CD4-positive, alpha-beta T cell (primary cell): ENCODE measurements around the gene SIRPB1. TPM values are rescaled to one million over a fixed set of nuclear protein-coding genes. Genes with fewer than 3 reads are reported as not detected.

Experiments used
- ATAC-seq: fragments of 200-7000 bp; cut with Tn5 transposase; one replicate; pipeline ENCODE4 v1.10.0; 2022; ENCODE audit warnings: mild to moderate bottlenecking; ENCODE audit not compliant: poor library complexity
- CTCF ChIA-PET: fragments of 350-600 bp; sonication (Branson Sonifier 250); formaldehyde crosslinking; loops from one replicate; lab custom pipeline; 2021; ENCODE audit warnings: antibody characterized with exemption, inconsistent platforms; lab: Charles Lee
- POLR2A ChIA-PET: fragments of 350-600 bp; sonication (Branson Sonifier 250); formaldehyde crosslinking; loops from one replicate; lab custom pipeline; 2021; ENCODE audit warnings: antibody characterized with exemption, inconsistent platforms; lab: Charles Lee
- DNase-seq, 14 experiments: peaks; one replicate each; pipeline ENCODE4 v3.0.0-alpha.2; 2013 to 2020; ENCODE audit warnings: mixed read lengths in 2 of 14
- H3K27ac ChIP-seq, 2 donors: one replicate each; pipeline versions ENCODE4 v1.5.1 to v1.7.0; 2013; ENCODE audit warnings: low read length in 2 of 2, low read depth in 1 of 2, mild to moderate bottlenecking in 1 of 2
- H3K27me3 ChIP-seq, 2 experiments: 1 replicate in 1 of 2; 2 replicates in 1 of 2; pipeline versions ENCODE4 v1.6.1 to v1.7.0; 2013; ENCODE audit warnings: low read length in 2 of 2, control low read depth in 1 of 2, mild to moderate bottlenecking in 1 of 2, moderate library complexity in 1 of 2; ENCODE audit not compliant: insufficient read depth in 2 of 2, control insufficient read depth in 1 of 2
- H3K36me3 ChIP-seq: one replicate; pipeline ENCODE4 v1.6.1; 2013; ENCODE audit warnings: low read length, control low read depth; ENCODE audit not compliant: insufficient read depth
- H3K4me1 ChIP-seq: one replicate; pipeline ENCODE4 v1.6.1; 2013; ENCODE audit warnings: low read length, control low read depth; ENCODE audit not compliant: insufficient read depth
- H3K4me3 ChIP-seq: one replicate; pipeline ENCODE4 v1.5.1; 2013; ENCODE audit warnings: mild to moderate bottlenecking, low read length, moderate library complexity
- H3K9me3 ChIP-seq, 2 experiments: 1 replicate in 1 of 2; 2 replicates in 1 of 2; pipeline versions ENCODE4 v1.6.1 to v1.7.0; 2013; ENCODE audit warnings: low read length in 2 of 2, mild to moderate bottlenecking in 2 of 2, control low read depth in 1 of 2, moderate library complexity in 1 of 2; ENCODE audit not compliant: control insufficient read depth in 1 of 2, insufficient read depth in 1 of 2
- H3K27ac Mint-ChIP-seq: one replicate; pipeline ENCODE4 v1.8.0; 2020; ENCODE audit warnings: mixed read lengths
- H3K27me3 Mint-ChIP-seq: one replicate; pipeline ENCODE4 v1.8.0; 2021; ENCODE audit warnings: mixed read lengths
- H3K36me3 Mint-ChIP-seq: one replicate; pipeline ENCODE4 v1.8.0; 2021; ENCODE audit warnings: low read depth, mixed read lengths
- H3K4me1 Mint-ChIP-seq: one replicate; pipeline ENCODE4 v1.8.0; 2021; ENCODE audit warnings: low read depth, mixed read lengths
- H3K4me3 Mint-ChIP-seq: one replicate; pipeline ENCODE4 v1.8.0; 2020; ENCODE audit warnings: mild to moderate bottlenecking, mixed read lengths
- H3K9me3 Mint-ChIP-seq: one replicate; pipeline ENCODE4 v1.8.0; 2020; ENCODE audit warnings: mixed read lengths
- CTCF ChIP-seq: fragments of 200-600 bp; IDR thresholded peaks from one replicate; pipeline ENCODE4 v1.8.0; 2022; ENCODE audit warnings: antibody characterized with exemption, mild to moderate bottlenecking
- intact Hi-C, 2 experiments: fragments of 100-400 bp; cut with DNase I in 1 of 2; cut with micrococcal nuclease in 1 of 2; formaldehyde crosslinking; loops; one replicate each; pipeline versions ENCODE4 v1.15.1 to v1.9.0; 2023 to 2025; cut with DNase I, micrococcal nuclease
- total RNA-seq, 174 experiments: library from RNA in 2 of 174; stranded (reverse) in 2 of 174; gene quantifications; one replicate each; pipeline ENCODE4 v1.2.3 and lab custom pipeline; 2021 to 2026

The SIRPB1 gene
- total RNA-seq, 2 experiments from 2014 or later, result 7.8 to 8.6 TPM

GRCh38 chr20:1595333-1595732 is 24.5 kb downstream of the SIRPB1 start:
- Mint-ChIP-seq H3K27ac (no peak overlapping the region), H3K36me3 (no peaks in the 10 kb centered on the region), H3K27me3 (no peaks in the 10 kb centered on the region), H3K4me3 (no peak overlapping the region), H3K4me1 (no peaks in the 10 kb centered on the region), H3K9me3 (no peaks in the 10 kb centered on the region)
- TF ChIP-seq CTCF, result no peak
- ATAC-seq (no peak), DNase-seq (peak in 2 of 14 experiments; percentile 19 to 28)
- Histone ChIP-seq H3K9me3 (no peaks in the 10 kb centered on the region), H3K27ac (no peak overlapping the region), H3K4me1 (no peaks in the 10 kb centered on the region), H3K36me3 (no peaks in the 10 kb centered on the region), H3K27me3 (no peaks in the 10 kb centered on the region), H3K4me3 (no peak overlapping the region)
- ChIA-PET CTCF (no interaction called here), POLR2A (no interaction called here)
- intact Hi-C loops, result no loop called here

GRCh38 chr20:1588533-1589460 is 31.0 kb downstream of the SIRPB1 start:
- H3K27ac Mint-ChIP-seq, result no peak overlapping the region
- H3K9me3 ChIP-seq, result no peaks in the 10 kb centered on the region
- H3K27ac ChIP-seq, result peak overlapping the region; percentile 29 to 64
- H3K9me3 Mint-ChIP-seq, result no peaks in the 10 kb centered on the region
- no peak for ATAC-seq
- peaks cover 21% of the 10 kb centered on the region for H3K4me1 ChIP-seq
- ChIA-PET CTCF (no interaction called here), POLR2A (no interaction called here)
- no peak for TF ChIP-seq CTCF
- no peaks in the 10 kb centered on the region for H3K27me3 ChIP-seq
- H3K4me3 ChIP-seq, result peak overlapping the region; percentile 14
- H3K27me3 Mint-ChIP-seq, result no peaks in the 10 kb centered on the region
- no peaks in the 10 kb centered on the region for H3K36me3 ChIP-seq
- H3K4me1 Mint-ChIP-seq, result no peaks in the 10 kb centered on the region
- no peaks in the 10 kb centered on the region for H3K36me3 Mint-ChIP-seq
- intact Hi-C loops, result no loop called here
- DNase-seq, result peak in 2 of 14 experiments; percentile 56 to 62
- no peak overlapping the region for H3K4me3 Mint-ChIP-seq

- peak in 2 of 14 experiments; percentile 9 to 27 for DNase-seq
- no peak overlapping the region for H3K27ac Mint-ChIP-seq
- Histone ChIP-seq H3K4me3 (peak overlapping the region; percentile 14), H3K9me3 (no peaks in the 10 kb centered on the region), H3K36me3 (no peaks in the 10 kb centered on the region), H3K27ac (peak overlapping the region; percentile 29 to 64), H3K4me1 (peaks cover 21% of the 10 kb centered on the region), H3K27me3 (no peaks in the 10 kb centered on the region)
- TF ChIP-seq CTCF, result no peak
- H3K9me3 Mint-ChIP-seq, result no peaks in the 10 kb centered on the region
- ChIA-PET CTCF (no interaction called here), POLR2A (no interaction called here)
- no peaks in the 10 kb centered on the region for H3K27me3 Mint-ChIP-seq
- ATAC-seq, result no peak
- H3K4me1 Mint-ChIP-seq, result no peaks in the 10 kb centered on the region
- H3K36me3 Mint-ChIP-seq, result no peaks in the 10 kb centered on the region
- H3K4me3 Mint-ChIP-seq, result no peak overlapping the region
- intact Hi-C loops, result no loop called here
Measured at GRCh38 chr20:1587781-1588532, 31.9 kb downstream of the SIRPB1 start.
